ENCODE measurements around the gene KIF16B. TPM values are rescaled to one million over a fixed set of nuclear protein-coding genes. Genes with fewer than 3 reads are reported as not detected.
"Not testable (repeated sequence)": the region's sequence is repeated elsewhere in the genome, so short reads cannot be mapped to it uniquely, and the experiment has no call there.

KIF16B gene
- total RNA-seq, 6 experiments from 2014 or later = 8.4 to 15.9 (median 11.7) TPM

DNA sequence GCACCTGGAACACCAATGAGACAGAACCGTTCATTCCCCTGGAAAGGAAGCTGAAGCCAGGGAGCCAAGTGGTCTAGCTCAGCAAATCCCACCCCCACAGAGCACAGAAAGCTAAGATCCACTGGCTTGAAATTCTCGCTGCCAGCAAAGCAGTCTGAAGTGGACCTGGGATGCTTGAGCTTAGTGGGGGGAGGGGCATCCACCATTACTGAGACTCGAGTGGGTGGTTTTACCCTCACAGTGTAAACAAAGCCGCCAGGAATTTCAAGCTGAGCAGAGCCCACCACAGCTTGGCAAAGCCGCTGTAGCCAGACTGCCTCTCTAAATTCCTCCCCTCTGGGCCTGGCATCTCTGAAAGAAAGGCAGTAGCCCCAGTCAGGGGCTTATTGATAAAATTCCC, 53.1 kb downstream of the KIF16B start:
- Histone ChIP-seq H3K4me1 (no peaks in the 10 kb centered on the region), H3K27me3 (no peaks in the 10 kb centered on the region), H3K36me3 (no peaks in the 10 kb centered on the region), H3K27ac (no peak overlapping the region), H3K4me3 (no peak overlapping the region), H3K9me3 (no peaks in the 10 kb centered on the region)
- intact Hi-C loops (cut with DNase I) = no loop called here
- TF ChIP-seq, protein P1, sequence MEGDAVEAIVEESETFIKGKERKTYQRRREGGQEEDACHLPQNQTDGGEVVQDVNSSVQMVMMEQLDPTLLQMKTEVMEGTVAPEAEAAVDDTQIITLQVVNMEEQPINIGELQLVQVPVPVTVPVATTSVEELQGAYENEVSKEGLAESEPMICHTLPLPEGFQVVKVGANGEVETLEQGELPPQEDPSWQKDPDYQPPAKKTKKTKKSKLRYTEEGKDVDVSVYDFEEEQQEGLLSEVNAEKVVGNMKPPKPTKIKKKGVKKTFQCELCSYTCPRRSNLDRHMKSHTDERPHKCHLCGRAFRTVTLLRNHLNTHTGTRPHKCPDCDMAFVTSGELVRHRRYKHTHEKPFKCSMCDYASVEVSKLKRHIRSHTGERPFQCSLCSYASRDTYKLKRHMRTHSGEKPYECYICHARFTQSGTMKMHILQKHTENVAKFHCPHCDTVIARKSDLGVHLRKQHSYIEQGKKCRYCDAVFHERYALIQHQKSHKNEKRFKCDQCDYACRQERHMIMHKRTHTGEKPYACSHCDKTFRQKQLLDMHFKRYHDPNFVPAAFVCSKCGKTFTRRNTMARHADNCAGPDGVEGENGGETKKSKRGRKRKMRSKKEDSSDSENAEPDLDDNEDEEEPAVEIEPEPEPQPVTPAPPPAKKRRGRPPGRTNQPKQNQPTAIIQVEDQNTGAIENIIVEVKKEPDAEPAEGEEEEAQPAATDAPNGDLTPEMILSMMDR (IDR thresholded peaks at IDR 0.05) = no peak
- TF ChIP-seq POLR2A (IDR thresholded peaks at IDR 0.05) = no peak
- 90% methylated on average over 2 of the region's 5 CpGs for WGBS (ENCODE audit: insufficient coverage, low coverage, low lambda C conversion rate, missing lambda C conversion rate)
- ATAC-seq (no peak), DNase-seq (no peak)

DNA sequence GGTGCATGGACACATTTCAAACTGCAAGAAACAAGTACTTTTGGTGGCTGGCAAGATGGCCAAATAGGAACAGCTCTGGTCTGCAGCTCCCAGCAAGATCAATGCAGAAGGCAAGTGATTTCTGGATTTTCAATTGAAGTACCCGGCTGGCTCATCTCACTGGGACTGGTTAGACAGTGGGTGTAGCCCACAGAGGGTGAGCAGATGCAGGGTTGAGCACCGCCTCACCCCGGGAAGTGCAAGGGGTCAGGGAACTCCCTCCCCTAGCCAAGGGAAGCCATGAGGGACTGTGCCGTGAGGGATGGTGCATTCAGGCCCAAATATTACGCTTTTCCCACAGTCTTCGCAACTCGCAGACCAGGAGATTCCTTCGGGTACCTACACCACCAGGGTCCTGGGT, 53.6 kb downstream of the KIF16B start:
- intact Hi-C loops (cut with DNase I) = loop anchor here in 1 of 2 donors (5.0 kb wide), 1 partner anchor 118 kb away; no protein-coding TSS in a partner anchor
- not testable (repeated sequence) for H3K27me3 ChIP-seq, H3K36me3 ChIP-seq, H3K4me3 ChIP-seq, ATAC-seq, H3K4me1 ChIP-seq, H3K27ac ChIP-seq, H3K9me3 ChIP-seq, DNase-seq
- WGBS (ENCODE audit: insufficient coverage, low coverage, low lambda C conversion rate, missing lambda C conversion rate) = 100% methylated on average over 4 of the region's 8 CpGs

DNA sequence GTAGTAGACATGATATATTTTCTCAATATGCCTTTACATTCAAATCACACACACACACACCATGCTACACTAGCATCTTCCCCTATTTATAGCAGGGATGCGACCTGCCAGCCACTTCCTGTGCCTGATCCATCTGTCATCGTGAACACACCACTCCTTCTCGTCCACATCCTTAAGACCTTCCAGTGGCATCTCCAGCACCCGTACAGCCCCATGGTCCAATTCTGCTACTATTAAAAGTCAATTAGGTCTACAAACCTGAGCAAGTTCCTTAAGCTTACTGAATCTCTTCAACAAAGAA, 54.5 kb downstream of the KIF16B start:
- 53% methylated on average over 4 of the region's 4 CpGs for WGBS (ENCODE audit: insufficient coverage, low coverage, low lambda C conversion rate, missing lambda C conversion rate)
- no peaks in the 10 kb centered on the region for H3K36me3 ChIP-seq
- no peaks in the 10 kb centered on the region for H3K27me3 ChIP-seq
- no peaks in the 10 kb centered on the region for H3K4me1 ChIP-seq
- TF ChIP-seq, protein P1 (IDR thresholded peaks at IDR 0.05) = no peak
- intact Hi-C loops (cut with DNase I) = loop anchor here in 1 of 2 donors (5.0 kb wide), 1 partner anchor 119 kb away; no protein-coding TSS in a partner anchor
- ATAC-seq = no peak
- no peaks in the 10 kb centered on the region for H3K9me3 ChIP-seq
- no peak overlapping the region for H3K4me3 ChIP-seq
- DNase-seq = no peak
- H3K27ac ChIP-seq = no peak overlapping the region

DNA sequence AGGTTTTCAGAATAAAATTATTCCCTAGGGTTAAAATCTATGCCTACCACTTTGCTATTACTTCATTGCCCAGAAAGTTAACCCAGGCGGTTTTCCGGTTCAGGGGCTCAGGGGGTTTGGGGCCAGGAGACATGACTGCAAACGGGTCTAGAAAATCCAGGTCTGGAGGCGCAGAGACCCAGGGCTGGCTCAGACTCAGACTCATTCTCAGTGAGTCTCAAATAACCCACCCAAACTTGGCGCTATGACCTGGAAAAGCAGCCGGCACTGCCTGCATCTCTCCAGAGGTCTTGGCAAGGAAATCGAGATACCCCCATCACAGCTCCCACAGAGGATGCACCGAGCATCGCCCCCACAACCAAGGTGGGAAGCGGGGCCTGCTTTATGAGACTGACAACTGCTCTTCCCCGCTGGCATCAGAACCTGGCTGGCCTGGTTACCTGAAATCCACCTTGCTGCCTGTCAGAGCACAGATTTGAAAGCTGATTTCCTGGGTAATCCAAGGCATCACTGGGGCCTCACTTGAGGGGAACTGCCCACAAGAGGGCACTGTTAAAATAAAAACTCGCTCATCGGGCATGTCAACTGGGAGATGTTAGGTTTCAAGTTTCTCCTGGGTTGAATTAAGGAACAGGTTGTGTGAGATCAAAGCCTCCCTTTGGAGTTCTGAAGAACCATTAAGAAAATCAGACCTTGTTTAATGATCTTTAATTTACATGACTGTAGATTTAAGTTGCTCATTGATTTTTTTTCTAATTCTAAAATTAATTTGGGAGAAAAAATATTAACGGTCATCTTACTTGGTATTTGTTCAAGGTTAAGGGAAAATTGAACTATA, 55.1 kb downstream of the KIF16B start:
- no peak overlapping the region for H3K4me3 ChIP-seq
- no peaks in the 10 kb centered on the region for H3K9me3 ChIP-seq
- intact Hi-C loops (cut with DNase I) = loop anchor here in 1 of 2 donors (5.0 kb wide), 1 partner anchor 119 kb away; no protein-coding TSS in a partner anchor
- H3K36me3 ChIP-seq = no peaks in the 10 kb centered on the region
- no peak for DNase-seq
- H3K27me3 ChIP-seq = no peaks in the 10 kb centered on the region
- ATAC-seq = peak; percentile 84 to 92 (median 88)
- H3K4me1 ChIP-seq = no peaks in the 10 kb centered on the region
- TF ChIP-seq POLR2A (IDR thresholded peaks at IDR 0.05) = no peak
- TF ChIP-seq, protein P1 (IDR thresholded peaks at IDR 0.05) = peak; percentile 58 to 69 (median 65)
- H3K27ac ChIP-seq = no peak overlapping the region
- 63% methylated on average over 5 of the region's 14 CpGs for WGBS (ENCODE audit: insufficient coverage, low coverage, low lambda C conversion rate, missing lambda C conversion rate)

DNA sequence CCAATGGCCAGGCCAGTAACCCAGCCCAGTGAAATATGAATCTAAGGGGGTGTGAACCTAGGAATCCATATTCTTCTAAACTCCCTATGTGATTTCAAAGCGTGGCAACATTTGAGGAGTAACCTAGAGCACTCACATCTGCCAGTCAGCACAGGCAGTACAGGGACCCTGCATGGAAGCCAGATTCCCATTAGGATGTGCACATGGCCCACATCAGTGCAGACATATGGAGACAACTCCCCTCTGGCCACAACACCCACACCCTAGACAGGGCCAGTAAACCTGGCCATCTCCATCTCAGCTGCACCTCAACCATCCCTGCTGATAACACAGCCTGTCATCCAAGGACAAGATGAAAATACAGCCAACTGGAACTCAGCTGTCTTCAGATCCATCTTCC, 56.5 kb downstream of the KIF16B start:
- intact Hi-C loops (cut with DNase I) = loop anchor here in 1 of 2 donors (5.0 kb wide), 1 partner anchor 121 kb away; no protein-coding TSS in a partner anchor

More for the DNA sequence above, 56.5 kb downstream of the KIF16B start:
- ATAC-seq (no peak), DNase-seq (no peak)
- TF ChIP-seq, protein P1 (IDR thresholded peaks at IDR 0.05) = no peak
- TF ChIP-seq POLR2A (IDR thresholded peaks at IDR 0.05) = no peak
- Histone ChIP-seq H3K4me1 (no peaks in the 10 kb centered on the region), H3K4me3 (no peak overlapping the region), H3K36me3 (no peaks in the 10 kb centered on the region), H3K27ac (no peak overlapping the region), H3K27me3 (no peaks in the 10 kb centered on the region), H3K9me3 (no peaks in the 10 kb centered on the region)
- no CpG with 5 or more reads among the region's 1 CpG for WGBS (ENCODE audit: insufficient coverage, low coverage, low lambda C conversion rate, missing lambda C conversion rate)
